GM23338 (cell line): Measurements from ENCODE around the gene S100A7. TPM values are rescaled to one million over a fixed set of nuclear protein-coding genes. Genes with fewer than 3 reads are reported as not detected.

Experiments
- CTCF ChIP-seq, 2 experiments: fragments of 200-600 bp in 1 of 2; sonication (generic) in 1 of 2; conservative IDR thresholded peaks; 2 replicates each; pipeline versions ENCODE4 v1.5.1 to v1.6.1; 2016 to 2017; ENCODE audit warnings: antibody characterized with exemption in 2 of 2, low read depth in 2 of 2, mild to moderate bottlenecking in 2 of 2, moderate library complexity in 1 of 2
- ETS1 ChIP-seq: IDR thresholded peaks from 2 replicates; pipeline ENCODE4 v1.6.1; 2016; ENCODE audit warnings: antibody characterized with exemption
- JUNB ChIP-seq: IDR thresholded peaks from one replicate; pipeline ENCODE4 v1.6.1; 2016; ENCODE audit warnings: antibody characterized with exemption; ENCODE audit not compliant: unreplicated experiment
- POLR2AphosphoS5 ChIP-seq: IDR thresholded peaks from 2 replicates; pipeline ENCODE4 v1.6.1; 2016; ENCODE audit warnings: antibody characterized with exemption, low read depth
- STAT1 ChIP-seq: IDR thresholded peaks from one replicate; pipeline ENCODE4 v1.6.1; 2016; ENCODE audit warnings: antibody characterized with exemption; ENCODE audit not compliant: unreplicated experiment
- ZNF462 ChIP-seq: fragments of 250-450 bp; sonication (Bioruptor Pico); IDR thresholded peaks from 2 replicates; pipeline ENCODE4 v1.5.0; 2020; ENCODE audit warnings: mild to moderate bottlenecking, moderate library complexity
- polyA plus RNA-seq: library from polyadenylated mRNA; unstranded; fragments of >200 nt; fragmentation: Nextera tagmentation; extraction: Ambion mirVana; gene quantifications from 2 replicates; pipeline ENCODE4 v1.2.1, GENCODE V29; 2016
- total RNA-seq: library from RNA; depleted of rRNA; stranded (reverse); fragments of >200 nt; shearing (Covaris generic); gene quantifications from 2 replicates; pipeline ENCODE4 v1.2.3, GENCODE V29; 2014

Gene S100A7
- total and polyA plus RNA-seq, 2 experiments from 2014 or later: not detected

- TF ChIP-seq CTCF (conservative IDR thresholded peaks at IDR 0.05; ENCODE audit: low read depth in 2 of 2) (no peak), JUNB (no peak), ETS1 (no peak), ZNF462 (CRISPR knock-in tag) (no peak), STAT1 (no peak), POLR2AphosphoS5 (no peak)
Measured at GRCh38 chr1:153426809-153427208, 33.6 kb downstream of the S100A7 start (continued).
